Sigmoid colon (tissue), 7 donors: Measurements from ENCODE around the gene RALB. TPM values are rescaled to one million over a fixed set of nuclear protein-coding genes. Genes with fewer than 3 reads are reported as not detected.
"Not testable (repeated sequence)": the region's sequence is repeated elsewhere in the genome, so short reads cannot be mapped to it uniquely, and the experiment has no call there.

Source experiments
- DNase-seq: peaks from one replicate; pipeline ENCODE4 v3.0.0-alpha.2; 2019
- H3K27ac ChIP-seq, 4 donors: fragments of 200-600 bp; sonication (generic); one replicate each; pipeline ENCODE4 v1.5.1; 2016 to 2019; ENCODE audit warnings: mild to moderate bottlenecking in 1 of 4
- H3K27me3 ChIP-seq, 3 donors: fragments of 200-600 bp; sonication (generic); one replicate each; pipeline ENCODE4 v1.5.1; 2019; ENCODE audit warnings: mild to moderate bottlenecking in 1 of 3
- H3K36me3 ChIP-seq, 4 donors: fragments of 200-600 bp; sonication (generic); one replicate each; pipeline ENCODE4 v1.5.1; 2016 to 2019
- H3K4me1 ChIP-seq, 4 donors: fragments of 200-600 bp; sonication (generic); one replicate each; pipeline ENCODE4 v1.5.1; 2017 to 2019
- H3K4me3 ChIP-seq, 4 donors: fragments of 200-600 bp; sonication (generic); one replicate each; pipeline ENCODE4 v1.5.1; 2017 to 2019; ENCODE audit warnings: mild to moderate bottlenecking in 2 of 4, moderate library complexity in 1 of 4
- H3K9me3 ChIP-seq, 4 donors: fragments of 200-600 bp in 3 of 4; sonication (generic) in 3 of 4; one replicate each; pipeline versions ENCODE4 v1.5.1 to v1.6.1; 2013 to 2019
- EP300 ChIP-seq, 4 donors: sonication (generic); formaldehyde crosslinking; IDR thresholded peaks; one replicate each; pipeline ENCODE4 v1.6.1; 2017; ENCODE audit warnings: antibody characterized with exemption in 4 of 4
- POLR2A ChIP-seq, 2 donors: fragments of 450-650 bp; IDR thresholded peaks; one replicate each; pipeline ENCODE4 v1.6.1; 2016; ENCODE audit warnings: antibody characterized with exemption in 2 of 2, mild to moderate bottlenecking in 2 of 2, moderate library complexity in 2 of 2
- POLR2AphosphoS5 ChIP-seq, 4 donors: sonication (generic); formaldehyde crosslinking; IDR thresholded peaks; one replicate each; pipeline ENCODE4 v1.6.1; 2017; ENCODE audit warnings: antibody characterized with exemption in 4 of 4
- WGBS, 2 donors: extraction: QIAGEN DNeasy Blood & Tissue Kit; methylation state at CpG; one replicate each; pipeline ENCODE4 v1.1.7; 2013; 5-methylcytosine and 5-hydroxymethylcytosine counted together
- intact Hi-C: fragments of 100-400 bp; cut with DNase I; formaldehyde crosslinking; loops from one replicate; pipeline ENCODE4 v1.15.1; 2023
- polyA plus RNA-seq, 3 donors: library from polyadenylated mRNA; stranded (reverse); fragments of 200-250 nt; gene quantifications; one replicate each; pipeline ENCODE4 v1.2.3, GENCODE V29; 2013
- total RNA-seq, 4 donors: library from RNA; depleted of rRNA; stranded (reverse); fragments of >200 nt; gene quantifications; one replicate each; pipeline ENCODE4 v1.1.0, GENCODE V29; 2016
- TF ChIP-seq, protein P1 (sequence below), 4 experiments: fragments of 450-650 bp in 3 of 4; fragments of 200-600 bp in 1 of 4; IDR thresholded peaks; one replicate each; pipeline ENCODE4 v1.5.1; 2016 to 2019; ENCODE audit warnings: antibody characterized with exemption in 4 of 4, mild to moderate bottlenecking in 3 of 4, moderate library complexity in 2 of 4
- donor health status: healthy with polysubstance abuse.
- donor health status: Bipolar disorder and iron deficiency.
- donor health status: healthy.

RALB gene
- total and polyA plus RNA-seq, 7 donors, result 47.9 to 143 (median 60.2) TPM

DNA sequence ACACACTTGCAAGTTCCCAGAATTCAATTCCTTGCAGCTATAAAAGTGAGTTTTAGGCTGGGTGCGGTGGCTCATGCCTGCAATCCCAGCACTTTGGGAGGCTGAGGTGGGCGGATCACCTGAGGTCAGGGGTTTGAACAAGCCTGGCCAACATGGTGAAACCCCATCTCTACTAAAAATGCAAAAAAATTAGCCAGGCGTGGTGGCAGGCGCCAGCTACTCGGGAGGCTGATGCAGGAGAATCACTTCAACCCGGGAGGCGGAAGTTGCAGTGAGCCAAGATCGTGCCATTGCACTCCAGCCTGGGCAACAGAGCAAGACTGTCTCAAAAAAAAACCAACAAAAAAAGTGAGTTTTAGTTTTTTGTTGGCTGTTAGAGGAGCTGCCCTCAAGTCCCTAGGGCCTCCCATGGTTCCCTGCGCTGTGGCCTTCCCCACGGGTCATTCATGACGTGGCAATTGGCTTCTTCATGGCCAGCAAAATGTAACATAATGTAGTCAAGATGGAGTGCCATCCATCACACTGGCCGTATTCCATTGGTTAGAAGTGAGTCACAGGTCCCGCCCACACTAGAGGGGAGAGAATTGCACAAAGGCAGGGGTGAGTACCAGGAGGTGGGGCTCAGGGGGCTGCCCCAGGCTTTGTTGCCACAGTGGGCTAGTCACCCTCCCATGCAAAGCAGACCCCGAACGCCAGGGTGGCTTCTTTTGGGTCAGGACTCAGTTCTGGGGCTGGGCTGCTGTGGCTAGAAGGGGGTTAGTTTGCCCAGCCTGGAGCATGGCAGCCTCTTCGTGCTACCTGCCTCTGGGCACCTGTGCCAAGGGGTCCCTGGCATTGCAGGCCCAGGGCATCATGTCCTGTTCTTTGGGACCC is 55.6 kb downstream of the RALB start:
- no peaks in the 10 kb centered on the region for H3K9me3 ChIP-seq
- TF ChIP-seq EP300 (IDR thresholded peaks at IDR 0.05) (no peak), POLR2A (IDR thresholded peaks at IDR 0.05) (no peak), POLR2AphosphoS5 (IDR thresholded peaks at IDR 0.05) (no peak)
- TF ChIP-seq, protein P1, sequence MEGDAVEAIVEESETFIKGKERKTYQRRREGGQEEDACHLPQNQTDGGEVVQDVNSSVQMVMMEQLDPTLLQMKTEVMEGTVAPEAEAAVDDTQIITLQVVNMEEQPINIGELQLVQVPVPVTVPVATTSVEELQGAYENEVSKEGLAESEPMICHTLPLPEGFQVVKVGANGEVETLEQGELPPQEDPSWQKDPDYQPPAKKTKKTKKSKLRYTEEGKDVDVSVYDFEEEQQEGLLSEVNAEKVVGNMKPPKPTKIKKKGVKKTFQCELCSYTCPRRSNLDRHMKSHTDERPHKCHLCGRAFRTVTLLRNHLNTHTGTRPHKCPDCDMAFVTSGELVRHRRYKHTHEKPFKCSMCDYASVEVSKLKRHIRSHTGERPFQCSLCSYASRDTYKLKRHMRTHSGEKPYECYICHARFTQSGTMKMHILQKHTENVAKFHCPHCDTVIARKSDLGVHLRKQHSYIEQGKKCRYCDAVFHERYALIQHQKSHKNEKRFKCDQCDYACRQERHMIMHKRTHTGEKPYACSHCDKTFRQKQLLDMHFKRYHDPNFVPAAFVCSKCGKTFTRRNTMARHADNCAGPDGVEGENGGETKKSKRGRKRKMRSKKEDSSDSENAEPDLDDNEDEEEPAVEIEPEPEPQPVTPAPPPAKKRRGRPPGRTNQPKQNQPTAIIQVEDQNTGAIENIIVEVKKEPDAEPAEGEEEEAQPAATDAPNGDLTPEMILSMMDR (IDR thresholded peaks at IDR 0.05), result no peak
- DNase-seq, result no peak
- H3K27me3 ChIP-seq, result no peaks in the 10 kb centered on the region
- peaks cover 0 to 6% (median 2%) of the 10 kb centered on the region in 4 donors for H3K36me3 ChIP-seq
- 91 to 93% methylated on average over 16 of the region's 16 CpGs for WGBS, 2 donors
- H3K27ac ChIP-seq, result no peak overlapping the region
- peaks cover 0 to 11% (median 8%) of the 10 kb centered on the region in 4 donors for H3K4me1 ChIP-seq
- intact Hi-C loops, result no loop called here
- no peak overlapping the region for H3K4me3 ChIP-seq

DNA sequence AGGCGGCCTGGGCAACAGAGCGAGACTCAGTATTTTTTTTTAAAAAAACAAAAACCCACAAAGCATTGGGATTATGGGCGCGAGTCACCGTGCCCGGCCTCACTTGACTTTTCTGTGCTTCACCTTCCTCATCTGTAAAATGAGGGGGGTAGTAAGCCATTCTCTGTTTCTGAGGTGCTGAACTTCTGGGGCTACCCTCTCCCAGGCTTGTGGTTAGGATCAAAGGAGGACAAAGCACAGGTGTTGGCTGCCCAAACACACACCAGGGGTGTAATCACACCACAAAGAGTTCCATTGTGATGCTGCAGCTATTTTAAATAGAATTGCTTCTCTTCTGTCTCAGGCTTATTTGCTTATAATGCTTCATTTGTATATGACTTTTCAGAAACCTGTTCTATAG is 57.5 kb downstream of the RALB start:
- intact Hi-C loops, result loop anchor here (5.0 kb wide), 1 partner anchor 103 kb away; no protein-coding TSS in a partner anchor
- no peaks in the 10 kb centered on the region for H3K9me3 ChIP-seq
- 82 to 86% methylated on average over 6 of the region's 6 CpGs for WGBS, 2 donors
- TF ChIP-seq POLR2A (IDR thresholded peaks at IDR 0.05) (no peak), EP300 (IDR thresholded peaks at IDR 0.05) (no peak)
- no peak overlapping the region for H3K4me3 ChIP-seq
- H3K27ac ChIP-seq, result no peak overlapping the region
- H3K4me1 ChIP-seq, result peaks cover 0 to 17% (median 13%) of the 10 kb centered on the region in 4 donors
- DNase-seq, result no peak
- H3K27me3 ChIP-seq, result no peaks in the 10 kb centered on the region
- H3K36me3 ChIP-seq, result peaks cover 0 to 6% (median 2%) of the 10 kb centered on the region in 4 donors

DNA sequence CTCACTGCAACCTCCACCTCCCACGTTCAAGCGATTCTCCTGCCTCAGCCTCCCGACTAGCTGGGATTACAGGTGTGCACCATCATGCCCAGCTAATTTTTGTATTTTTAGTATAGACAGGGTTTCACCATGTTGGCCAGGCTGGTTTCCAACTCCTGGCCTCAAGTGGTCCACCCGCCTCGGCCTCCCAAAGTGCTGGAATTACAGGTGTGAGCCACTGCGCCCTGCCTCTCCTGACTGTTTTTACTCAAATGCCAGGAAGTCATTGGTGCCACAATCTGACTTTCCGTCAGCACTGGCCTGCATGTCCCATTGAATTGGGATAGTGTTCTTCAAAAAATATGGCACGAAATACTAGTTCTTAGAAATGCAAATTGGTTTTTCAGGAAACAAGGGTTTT is 58.2 kb downstream of the RALB start:
- WGBS, 2 donors, result 93 to 95% methylated on average over 8 of the region's 8 CpGs
- not testable (repeated sequence) for H3K27ac ChIP-seq, H3K4me3 ChIP-seq, H3K27me3 ChIP-seq, H3K36me3 ChIP-seq, H3K9me3 ChIP-seq, DNase-seq
- intact Hi-C loops, result loop anchor here (5.0 kb wide), 1 partner anchor 104 kb away; no protein-coding TSS in a partner anchor
- peaks cover 0 to 17% (median 13%) of the 10 kb centered on the region in 4 donors for H3K4me1 ChIP-seq

DNA sequence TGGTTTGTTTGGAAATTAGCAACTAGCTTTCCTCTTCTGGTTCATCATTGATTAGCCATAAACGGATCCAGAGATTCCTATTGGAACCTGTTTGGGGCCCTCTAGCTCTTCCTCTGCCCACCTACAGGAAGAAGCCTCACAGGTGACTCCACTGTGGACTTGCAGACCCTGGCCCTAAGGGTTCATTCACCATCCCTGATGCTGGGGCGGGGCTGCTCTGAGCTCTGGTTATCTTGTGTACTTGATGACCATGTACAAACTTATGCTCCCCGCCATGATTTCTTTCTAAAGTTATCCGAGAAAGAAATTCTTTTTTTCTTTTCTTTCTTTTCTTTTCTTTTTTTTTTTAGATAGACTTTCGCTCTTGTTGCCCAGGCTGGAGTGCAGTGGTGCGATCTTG is 59.4 kb downstream of the RALB start:
- Histone ChIP-seq H3K27me3 (no peaks in the 10 kb centered on the region), H3K4me1 (peaks cover 0 to 17% (median 13%) of the 10 kb centered on the region in 4 donors), H3K36me3 (no peaks in the 10 kb centered on the region), H3K9me3 (no peaks in the 10 kb centered on the region), H3K27ac (no peak overlapping the region), H3K4me3 (no peak overlapping the region)
- DNase-seq, result no peak
- WGBS, 2 donors, result 66 to 90% methylated on average over 6 of the region's 6 CpGs
- intact Hi-C loops, result loop anchor here (2.0 to 5.0 kb wide), 2 partner anchors 59 to 105 kb away; partner anchors contain the start of gene RALB
- no peak for TF ChIP-seq POLR2A (IDR thresholded peaks at IDR 0.05)
- TF ChIP-seq, protein P1 (IDR thresholded peaks at IDR 0.05), result no peak
- no peak for TF ChIP-seq POLR2AphosphoS5 (IDR thresholded peaks at IDR 0.05)
- no peak for TF ChIP-seq EP300 (IDR thresholded peaks at IDR 0.05)

DNA sequence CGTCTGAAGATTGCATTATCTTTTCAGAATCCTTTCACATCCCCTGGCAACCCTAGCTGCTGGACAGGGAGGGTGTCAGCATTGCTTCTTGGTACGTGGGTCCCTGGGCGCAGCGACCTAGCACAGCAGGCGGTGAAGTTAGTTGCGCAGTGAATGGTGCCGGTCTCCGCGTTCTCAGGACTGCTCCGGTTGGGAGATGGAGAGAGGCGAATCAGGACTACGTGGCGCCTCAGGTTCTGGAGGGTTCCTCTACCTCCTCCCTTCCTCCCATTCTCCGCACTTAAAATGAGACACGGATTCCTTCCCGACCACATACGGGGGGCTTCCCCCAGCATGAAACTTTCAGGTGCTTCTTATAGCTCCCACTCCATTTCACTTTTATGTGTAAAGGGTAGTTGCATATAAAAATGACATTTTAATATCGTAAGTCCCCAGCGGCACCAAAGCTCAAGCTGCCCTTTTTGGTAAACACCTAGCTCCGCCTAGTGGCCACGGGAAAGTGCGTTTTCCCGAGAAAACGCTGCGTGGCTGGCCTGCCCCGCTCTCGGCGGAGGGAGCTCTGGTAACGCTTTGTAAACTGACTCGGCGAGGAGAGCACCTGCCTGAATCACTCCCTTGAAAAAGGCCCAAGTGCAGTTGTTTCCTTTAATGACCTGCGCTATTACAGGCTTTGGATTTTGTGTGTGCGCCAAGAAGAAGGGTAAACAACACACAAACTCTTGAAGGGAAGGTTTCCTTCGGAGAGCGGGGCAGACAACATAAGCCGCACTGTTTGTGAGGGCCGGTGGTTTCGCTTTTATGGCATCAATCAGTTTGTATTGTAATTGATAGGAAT is 60.4 kb downstream of the RALB start:
- intact Hi-C loops, result loop anchor here (1.0 to 5.0 kb wide), 3 partner anchors 60 to 106 kb away; partner anchors contain the start of gene RALB
- no peak for TF ChIP-seq POLR2A (IDR thresholded peaks at IDR 0.05)
- TF ChIP-seq, protein P1 (IDR thresholded peaks at IDR 0.05), result peak; percentile 69 to 85 (median 78)
- TF ChIP-seq POLR2AphosphoS5 (IDR thresholded peaks at IDR 0.05), result peak in 1 of 4 donors; percentile 22
- no peak for TF ChIP-seq EP300 (IDR thresholded peaks at IDR 0.05)
- WGBS, 2 donors, result 1 to 7% methylated on average over 38 of the region's 38 CpGs
- Histone ChIP-seq H3K4me3 (peak overlapping the region; percentile 16 to 45 (median 40)), H3K27me3 (no peaks in the 10 kb centered on the region), H3K36me3 (no peaks in the 10 kb centered on the region), H3K4me1 (peaks cover 0 to 17% (median 13%) of the 10 kb centered on the region in 4 donors), H3K27ac (peak overlapping the region in 2 of 4 donors; percentile 30 to 48), H3K9me3 (no peaks in the 10 kb centered on the region)
- peak; percentile 87 for DNase-seq
